Measurements from ENCODE around the gene PRDM16.

GRCh38 chr1:3221112-3222041 lies 152.4 kb downstream of the PRDM16 start:
- TF ChIP-seq, protein P1, sequence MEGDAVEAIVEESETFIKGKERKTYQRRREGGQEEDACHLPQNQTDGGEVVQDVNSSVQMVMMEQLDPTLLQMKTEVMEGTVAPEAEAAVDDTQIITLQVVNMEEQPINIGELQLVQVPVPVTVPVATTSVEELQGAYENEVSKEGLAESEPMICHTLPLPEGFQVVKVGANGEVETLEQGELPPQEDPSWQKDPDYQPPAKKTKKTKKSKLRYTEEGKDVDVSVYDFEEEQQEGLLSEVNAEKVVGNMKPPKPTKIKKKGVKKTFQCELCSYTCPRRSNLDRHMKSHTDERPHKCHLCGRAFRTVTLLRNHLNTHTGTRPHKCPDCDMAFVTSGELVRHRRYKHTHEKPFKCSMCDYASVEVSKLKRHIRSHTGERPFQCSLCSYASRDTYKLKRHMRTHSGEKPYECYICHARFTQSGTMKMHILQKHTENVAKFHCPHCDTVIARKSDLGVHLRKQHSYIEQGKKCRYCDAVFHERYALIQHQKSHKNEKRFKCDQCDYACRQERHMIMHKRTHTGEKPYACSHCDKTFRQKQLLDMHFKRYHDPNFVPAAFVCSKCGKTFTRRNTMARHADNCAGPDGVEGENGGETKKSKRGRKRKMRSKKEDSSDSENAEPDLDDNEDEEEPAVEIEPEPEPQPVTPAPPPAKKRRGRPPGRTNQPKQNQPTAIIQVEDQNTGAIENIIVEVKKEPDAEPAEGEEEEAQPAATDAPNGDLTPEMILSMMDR (conservative IDR thresholded peaks at IDR 0.05; ENCODE audit: low read depth in 2 of 2): no peak
- TF ChIP-seq NANOG (IDR thresholded peaks at IDR 0.05; ENCODE audit: borderline replicate concordance) (no peak), EZH2 (IDR thresholded peaks at IDR 0.05; ENCODE audit: low read depth, unreplicated experiment) (no peak), CREB1 (CRISPR knock-in tag; IDR thresholded peaks at IDR 0.05; ENCODE audit: low read depth) (no peak), POLR2AphosphoS5 (IDR thresholded peaks at IDR 0.05; ENCODE audit: low read depth) (no peak), EZH2phosphoT487 (IDR thresholded peaks at IDR 0.05; ENCODE audit: unreplicated experiment) (no peak), JUNB (IDR thresholded peaks at IDR 0.05; ENCODE audit: unreplicated experiment) (no peak), ZNF462 (CRISPR knock-in tag; IDR thresholded peaks at IDR 0.05) (no peak), ZNF331 (CRISPR knock-in tag; IDR thresholded peaks at IDR 0.05; ENCODE audit: low read depth) (no peak), ZNF114 (CRISPR knock-in tag; IDR thresholded peaks at IDR 0.05) (no peak), STAT1 (IDR thresholded peaks at IDR 0.05; ENCODE audit: unreplicated experiment) (no peak)
- TF ChIP-seq, protein P2, sequence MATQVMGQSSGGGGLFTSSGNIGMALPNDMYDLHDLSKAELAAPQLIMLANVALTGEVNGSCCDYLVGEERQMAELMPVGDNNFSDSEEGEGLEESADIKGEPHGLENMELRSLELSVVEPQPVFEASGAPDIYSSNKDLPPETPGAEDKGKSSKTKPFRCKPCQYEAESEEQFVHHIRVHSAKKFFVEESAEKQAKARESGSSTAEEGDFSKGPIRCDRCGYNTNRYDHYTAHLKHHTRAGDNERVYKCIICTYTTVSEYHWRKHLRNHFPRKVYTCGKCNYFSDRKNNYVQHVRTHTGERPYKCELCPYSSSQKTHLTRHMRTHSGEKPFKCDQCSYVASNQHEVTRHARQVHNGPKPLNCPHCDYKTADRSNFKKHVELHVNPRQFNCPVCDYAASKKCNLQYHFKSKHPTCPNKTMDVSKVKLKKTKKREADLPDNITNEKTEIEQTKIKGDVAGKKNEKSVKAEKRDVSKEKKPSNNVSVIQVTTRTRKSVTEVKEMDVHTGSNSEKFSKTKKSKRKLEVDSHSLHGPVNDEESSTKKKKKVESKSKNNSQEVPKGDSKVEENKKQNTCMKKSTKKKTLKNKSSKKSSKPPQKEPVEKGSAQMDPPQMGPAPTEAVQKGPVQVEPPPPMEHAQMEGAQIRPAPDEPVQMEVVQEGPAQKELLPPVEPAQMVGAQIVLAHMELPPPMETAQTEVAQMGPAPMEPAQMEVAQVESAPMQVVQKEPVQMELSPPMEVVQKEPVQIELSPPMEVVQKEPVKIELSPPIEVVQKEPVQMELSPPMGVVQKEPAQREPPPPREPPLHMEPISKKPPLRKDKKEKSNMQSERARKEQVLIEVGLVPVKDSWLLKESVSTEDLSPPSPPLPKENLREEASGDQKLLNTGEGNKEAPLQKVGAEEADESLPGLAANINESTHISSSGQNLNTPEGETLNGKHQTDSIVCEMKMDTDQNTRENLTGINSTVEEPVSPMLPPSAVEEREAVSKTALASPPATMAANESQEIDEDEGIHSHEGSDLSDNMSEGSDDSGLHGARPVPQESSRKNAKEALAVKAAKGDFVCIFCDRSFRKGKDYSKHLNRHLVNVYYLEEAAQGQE (IDR thresholded peaks at IDR 0.05; ENCODE audit: unreplicated experiment): no peak
- TF ChIP-seq, protein P3, sequence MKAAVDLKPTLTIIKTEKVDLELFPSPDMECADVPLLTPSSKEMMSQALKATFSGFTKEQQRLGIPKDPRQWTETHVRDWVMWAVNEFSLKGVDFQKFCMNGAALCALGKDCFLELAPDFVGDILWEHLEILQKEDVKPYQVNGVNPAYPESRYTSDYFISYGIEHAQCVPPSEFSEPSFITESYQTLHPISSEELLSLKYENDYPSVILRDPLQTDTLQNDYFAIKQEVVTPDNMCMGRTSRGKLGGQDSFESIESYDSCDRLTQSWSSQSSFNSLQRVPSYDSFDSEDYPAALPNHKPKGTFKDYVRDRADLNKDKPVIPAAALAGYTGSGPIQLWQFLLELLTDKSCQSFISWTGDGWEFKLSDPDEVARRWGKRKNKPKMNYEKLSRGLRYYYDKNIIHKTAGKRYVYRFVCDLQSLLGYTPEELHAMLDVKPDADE (IDR thresholded peaks at IDR 0.05): no peak

All from GM23338 (cell line).